NCI-H2227 treated with DMSO at 0.1 percent for 48 hours (cell line): ENCODE results near the gene PGLYRP3.

Experiments used
- DNase-seq: peaks from one replicate; lab custom pipeline; 2025; lab: John Stamatoyannopoulos, UW

Gene PGLYRP3

GRCh38 chr1:153260585-153261280, 52.0 kb downstream of the PGLYRP3 start:
- no peak for DNase-seq

DNA sequence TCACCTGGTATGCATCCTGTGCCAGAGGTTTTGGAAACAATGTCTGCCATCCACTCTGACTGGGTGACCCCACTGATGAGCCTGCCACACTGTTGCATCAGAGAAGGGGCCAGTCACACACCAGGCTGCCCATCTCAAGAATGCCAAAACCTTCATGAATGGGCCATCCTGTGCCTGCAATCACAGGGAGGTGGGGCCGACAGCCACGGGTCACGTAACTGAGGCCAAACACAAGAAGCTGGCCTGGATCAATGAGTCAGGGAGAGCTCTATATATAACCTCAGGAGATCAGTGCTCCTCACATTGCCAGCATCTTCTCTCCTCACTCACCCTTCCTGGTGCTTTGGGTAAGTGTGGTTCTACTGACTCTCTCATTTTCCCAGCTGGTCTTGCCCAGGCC, 53.4 kb downstream of the PGLYRP3 start, which contains the start of gene LORICRIN:
Gene LORICRIN (plus strand): TSS at position 301 of the 400 bp plus-strand sequence. CDS start 1,263 bp downstream, outside the sequence.
- no peak for DNase-seq

DNA sequence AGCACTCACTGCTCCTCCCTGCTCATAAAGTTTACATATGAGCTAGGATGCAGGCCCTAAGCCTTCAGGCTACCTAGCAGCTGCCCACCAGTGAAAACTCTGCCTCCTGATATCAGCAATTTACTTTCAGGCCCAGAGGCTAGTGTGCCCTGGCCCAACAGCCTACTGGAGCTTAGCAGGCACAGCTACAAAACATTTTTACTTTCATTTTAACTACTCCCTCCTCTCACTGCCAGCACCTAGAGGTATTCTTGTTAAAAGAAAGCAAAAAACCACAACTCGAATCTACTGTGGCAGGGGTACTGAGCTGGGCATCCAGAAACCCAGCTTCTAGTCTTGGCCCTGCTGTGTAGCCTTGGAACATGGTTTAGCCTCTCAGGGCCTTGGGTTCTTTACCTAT, 59.1 kb downstream of the PGLYRP3 start:
- no peak for DNase-seq

DNA sequence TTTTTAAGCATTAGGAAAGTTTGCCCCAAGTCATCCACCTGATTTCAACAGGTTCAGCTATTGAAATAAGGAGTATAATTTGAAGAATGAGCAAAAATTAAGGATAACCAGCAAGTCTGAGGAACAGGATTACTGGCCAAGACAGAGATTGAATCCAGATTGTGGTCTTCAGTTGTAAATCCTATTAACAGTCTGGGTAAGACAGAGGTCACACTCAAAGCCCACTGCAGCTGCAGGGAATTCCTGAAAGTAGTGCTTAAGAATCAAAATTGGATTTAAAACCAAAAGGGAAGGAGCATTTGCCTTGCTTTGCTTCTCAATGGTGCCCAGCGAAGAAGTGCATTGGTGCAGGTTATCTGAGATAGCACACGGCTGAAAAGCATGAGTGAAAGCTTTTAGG, 59.7 kb downstream of the PGLYRP3 start:
- no peak for DNase-seq

- no peak for DNase-seq
Measured at GRCh38 chr1:153251988-153252387, 60.8 kb downstream of the PGLYRP3 start.

DNA sequence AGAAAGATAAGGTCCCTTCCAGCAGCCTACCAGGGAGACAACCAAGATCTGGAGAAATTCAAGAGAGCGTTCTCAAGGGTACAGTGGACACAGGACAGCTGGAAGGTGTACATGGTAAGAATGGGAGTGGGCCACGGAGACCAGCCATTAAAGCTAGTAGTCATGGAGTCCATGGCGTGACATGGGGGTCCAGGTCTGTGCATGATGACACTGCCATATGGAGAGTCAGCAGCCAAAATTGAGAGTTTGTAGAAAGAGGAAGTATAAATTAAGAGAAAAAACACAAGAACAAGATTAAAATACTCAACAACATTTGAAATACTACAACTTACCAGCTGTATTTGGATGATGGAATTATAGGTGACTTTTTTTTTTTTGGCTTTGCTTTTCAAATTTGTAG, 61.2 kb downstream of the PGLYRP3 start:
- no peak for DNase-seq

DNA sequence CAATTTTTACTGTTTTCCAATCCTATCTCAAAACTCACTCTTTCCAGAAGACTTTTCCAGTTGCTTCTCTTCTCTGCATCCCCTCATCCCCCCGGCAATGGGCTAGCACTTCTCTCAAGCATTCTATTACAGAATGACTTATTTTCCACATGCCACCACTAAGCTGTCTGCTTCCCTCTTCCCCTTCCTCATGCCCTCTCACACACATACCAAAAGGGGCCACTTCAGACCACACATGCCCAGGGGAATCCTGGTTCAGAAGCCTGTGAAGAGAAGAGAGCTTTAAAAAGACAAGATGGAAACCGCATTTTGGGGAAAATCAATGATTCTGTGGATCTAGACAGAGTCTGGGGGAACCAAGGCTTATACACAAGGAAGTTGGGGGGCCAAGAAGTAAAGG, 61.7 kb downstream of the PGLYRP3 start:
- no peak for DNase-seq

GRCh38 chr1:153250166-153250565, 62.6 kb downstream of the PGLYRP3 start:
- no peak for DNase-seq

DNA sequence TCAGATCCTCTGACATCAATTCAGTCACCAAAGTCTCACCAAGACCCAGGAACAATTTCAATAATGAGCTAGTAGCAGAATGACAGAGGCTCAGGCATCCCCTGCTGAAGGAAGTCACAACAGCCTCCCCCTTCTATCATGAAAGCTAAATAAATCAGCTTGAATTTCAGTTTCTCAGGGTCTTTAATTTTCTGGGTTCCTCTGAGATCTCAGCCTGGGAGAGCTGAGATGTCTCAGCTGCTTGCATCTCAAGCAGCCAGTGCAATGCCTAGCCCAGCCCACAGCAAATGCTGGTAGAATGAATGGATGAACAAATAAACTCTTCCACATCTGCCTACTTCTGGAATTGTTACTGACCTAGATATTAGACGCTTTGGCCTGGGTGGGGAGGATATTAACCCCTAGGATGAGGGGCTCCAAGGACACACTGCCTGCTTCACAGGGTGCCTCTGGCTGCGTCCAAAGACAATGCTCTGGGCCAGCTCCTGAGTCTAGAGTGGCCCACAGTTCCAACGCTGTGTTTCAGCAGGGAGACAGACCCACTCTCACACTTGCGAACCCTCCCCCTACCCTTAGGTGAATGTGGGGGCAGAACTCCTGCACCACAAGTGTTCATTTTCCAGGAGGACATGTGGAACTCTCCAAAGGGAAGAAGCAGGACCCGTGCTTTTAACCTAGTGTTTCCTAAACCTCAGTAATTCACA, 64.4 kb downstream of the PGLYRP3 start:
- no peak for DNase-seq
